GM19351 (cell line): ENCODE data around the gene DEFB118.
"Not testable (repeated sequence)": the region's sequence is repeated elsewhere in the genome, so short reads cannot be mapped to it uniquely, and the experiment has no call there.

Source experiments
- ATAC-seq: cut with Tn5 transposase; IDR thresholded peaks from one replicate; pipeline ENCODE4 v1.9.1; 2021; ENCODE audit warnings: mild to moderate bottlenecking, moderate library complexity; ENCODE audit not compliant: unreplicated experiment

The DEFB118 gene

GRCh38 chr20:31368301-31368700 is at the start of gene DEFB118:
DEFB118 (plus strand) TSS chr20:31368601; CDS start chr20:31368651, 50 bp downstream.
- no peak for ATAC-seq

GRCh38 chr20:31322504-31322903 is 45.9 kb upstream of the DEFB118 start:
- ATAC-seq, result no peak

- ATAC-seq, result no peak
Measured at GRCh38 chr20:31330893-31331292, 37.5 kb upstream of the DEFB118 start.

- ATAC-seq, result no peak
Measured at GRCh38 chr20:31341470-31341869, 26.9 kb upstream of the DEFB118 start.

GRCh38 chr20:31355981-31356380 is 12.4 kb upstream of the DEFB118 start:
- ATAC-seq, result no peak

- no peak for ATAC-seq
Measured at GRCh38 chr20:31363295-31363694, 5.1 kb upstream of the DEFB118 start.

- not testable (repeated sequence) for ATAC-seq
Measured at GRCh38 chr20:31364272-31364671, 4.1 kb upstream of the DEFB118 start.

GRCh38 chr20:31374346-31374745 is 5.9 kb downstream of the DEFB118 start:
- ATAC-seq, result no peak

- no peak for ATAC-seq
Measured at GRCh38 chr20:31390490-31390889, 22.1 kb downstream of the DEFB118 start, which contains the start of gene DEFB119. DEFB119 (minus strand) TSS chr20:31390590; CDS start chr20:31390483, 107 bp downstream.

- no peak for ATAC-seq
Measured at GRCh38 chr20:31392836-31393235, 24.4 kb downstream of the DEFB118 start.

- no peak for ATAC-seq
Measured at GRCh38 chr20:31394900-31395299, 26.5 kb downstream of the DEFB118 start.

- ATAC-seq, result no peak
Measured at GRCh38 chr20:31403886-31404285, 35.5 kb downstream of the DEFB118 start.

- no peak for ATAC-seq
Measured at GRCh38 chr20:31406115-31406514, 37.7 kb downstream of the DEFB118 start, which contains the start of gene DEFB121. DEFB121 (minus strand) TSS chr20:31406215; CDS start chr20:31406152, 63 bp downstream.

- ATAC-seq, result no peak
Measured at GRCh38 chr20:31410011-31410410, 41.6 kb downstream of the DEFB118 start.

- no peak for ATAC-seq
Measured at GRCh38 chr20:31414381-31414780, 46.0 kb downstream of the DEFB118 start.

GRCh38 chr20:31415653-31416052 is 47.3 kb downstream of the DEFB118 start:
- ATAC-seq, result no peak

- no peak for ATAC-seq
Measured at GRCh38 chr20:31418307-31418706, 49.9 kb downstream of the DEFB118 start.
